Amniotic epithelial cell (primary cell): Measurements from ENCODE around the gene FBXO5.

Source experiments
- DNase-seq: peaks from one replicate; pipeline ENCODE4 v3.0.0-alpha.2; 2010; ENCODE audit warnings: low read depth

The FBXO5 gene

DNA sequence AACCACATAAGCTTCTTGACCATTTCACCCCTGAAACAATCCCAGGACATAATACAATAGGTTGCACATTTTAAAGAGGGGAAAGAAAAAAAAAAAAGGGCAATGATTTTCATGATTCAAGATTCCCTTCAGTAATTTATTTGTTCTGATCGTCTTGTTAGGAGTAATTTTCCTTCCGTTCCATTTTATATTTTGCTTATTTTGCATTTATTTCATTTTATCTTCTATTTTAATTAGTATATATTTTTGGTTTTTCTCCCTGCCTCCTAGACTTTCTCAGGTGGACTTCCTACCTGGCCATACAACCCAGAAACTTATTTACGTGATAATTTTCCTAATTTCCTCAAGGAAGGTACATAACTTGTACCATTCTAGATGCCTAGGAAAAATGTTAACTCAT lies 32.6 kb downstream of the FBXO5 start:
- DNase-seq = no peak

DNA sequence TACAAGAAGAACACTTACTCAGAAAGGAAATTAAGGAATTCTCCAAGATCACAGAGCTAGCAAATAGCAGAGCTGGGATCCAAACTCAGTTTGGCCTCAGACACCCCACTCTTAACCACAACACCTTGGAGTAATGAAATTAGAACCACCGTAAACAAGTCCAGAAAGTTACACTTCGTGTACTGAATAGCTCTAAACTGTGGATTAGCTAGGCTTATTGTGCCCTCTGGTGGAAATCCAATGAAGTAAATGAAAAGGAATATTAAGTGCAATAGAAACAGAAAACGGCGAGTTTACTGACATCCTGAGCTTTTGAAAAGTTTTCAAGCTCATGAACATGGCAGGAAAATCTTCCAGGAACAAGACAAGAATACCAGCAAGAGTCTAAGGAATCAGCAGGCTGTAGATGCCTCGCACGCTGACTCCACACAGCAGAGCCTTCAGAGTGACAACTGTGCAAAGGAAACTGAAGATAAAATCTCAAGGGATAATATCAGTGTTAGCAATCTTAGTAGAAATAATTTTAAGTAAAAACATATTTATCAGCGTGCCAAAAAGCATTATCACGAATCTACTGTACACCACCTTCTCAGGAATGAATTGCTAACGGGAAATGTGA lies 34.6 kb downstream of the FBXO5 start:
- DNase-seq = peak; percentile 40

DNA sequence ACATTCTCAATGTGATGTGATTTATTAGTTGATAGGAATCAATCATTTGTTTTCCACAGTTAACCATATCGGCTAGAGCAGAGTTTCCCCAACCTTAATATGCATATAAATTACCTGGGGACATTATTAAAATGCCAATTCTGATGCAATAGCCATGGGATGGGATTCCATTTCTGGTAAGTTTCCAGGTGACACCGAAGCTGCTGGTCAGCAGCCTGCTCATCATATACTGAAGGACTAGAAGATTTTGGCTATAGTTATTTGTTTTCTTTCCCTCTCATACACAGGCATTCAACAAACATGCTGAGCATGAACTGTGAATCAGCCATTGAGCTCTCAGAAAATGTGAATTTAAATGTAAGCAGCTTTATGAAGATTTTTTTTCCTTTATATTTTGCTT lies 35.8 kb downstream of the FBXO5 start:
- no peak for DNase-seq

DNA sequence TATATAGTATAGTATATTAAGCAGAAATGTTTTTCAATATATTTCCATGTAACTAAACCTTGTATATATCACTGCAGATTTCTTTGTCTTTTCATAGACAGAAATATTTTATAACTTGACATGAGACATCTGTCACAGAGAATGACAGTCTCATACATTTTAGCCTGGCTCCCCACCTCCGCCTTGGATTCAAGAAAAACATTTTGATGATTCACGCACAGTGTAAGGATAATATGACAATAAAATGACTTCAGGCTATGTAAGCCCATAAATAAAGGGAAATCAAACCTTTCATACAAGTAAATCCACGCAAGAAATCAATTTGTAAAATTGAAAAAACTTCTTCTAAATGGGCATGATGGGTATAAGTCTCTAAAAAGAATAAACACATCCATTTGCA lies 36.4 kb downstream of the FBXO5 start:
- no peak for DNase-seq

DNA sequence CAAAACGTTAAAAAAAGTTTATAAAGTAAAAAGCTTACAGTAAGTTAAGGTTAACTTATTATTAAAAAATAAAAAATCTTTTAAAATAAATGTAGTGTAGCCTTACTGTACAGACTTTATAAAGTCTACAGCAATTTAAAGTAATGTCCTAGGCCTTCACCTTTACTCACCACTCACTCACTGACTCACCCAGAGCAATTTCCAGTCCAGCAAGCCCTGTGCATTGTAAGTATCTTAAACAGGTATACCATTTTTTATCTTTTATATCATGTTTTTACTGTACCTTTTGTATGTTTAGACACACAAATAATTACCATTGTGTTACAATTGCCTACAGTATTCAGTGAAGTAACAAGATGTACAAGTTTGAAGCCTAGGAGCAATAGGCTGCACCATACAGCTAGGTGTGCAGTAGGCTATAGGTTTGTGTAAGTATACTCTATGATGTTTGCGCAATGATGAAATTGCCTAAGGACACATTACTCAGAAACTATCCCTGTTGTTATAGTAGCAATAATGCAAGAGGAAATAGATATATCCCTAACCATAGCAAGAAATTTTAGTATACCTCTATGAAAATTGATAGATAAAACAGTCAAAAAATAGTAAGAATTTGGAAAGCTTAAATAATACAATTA lies 39.5 kb downstream of the FBXO5 start:
- DNase-seq = peak; percentile 8

DNA sequence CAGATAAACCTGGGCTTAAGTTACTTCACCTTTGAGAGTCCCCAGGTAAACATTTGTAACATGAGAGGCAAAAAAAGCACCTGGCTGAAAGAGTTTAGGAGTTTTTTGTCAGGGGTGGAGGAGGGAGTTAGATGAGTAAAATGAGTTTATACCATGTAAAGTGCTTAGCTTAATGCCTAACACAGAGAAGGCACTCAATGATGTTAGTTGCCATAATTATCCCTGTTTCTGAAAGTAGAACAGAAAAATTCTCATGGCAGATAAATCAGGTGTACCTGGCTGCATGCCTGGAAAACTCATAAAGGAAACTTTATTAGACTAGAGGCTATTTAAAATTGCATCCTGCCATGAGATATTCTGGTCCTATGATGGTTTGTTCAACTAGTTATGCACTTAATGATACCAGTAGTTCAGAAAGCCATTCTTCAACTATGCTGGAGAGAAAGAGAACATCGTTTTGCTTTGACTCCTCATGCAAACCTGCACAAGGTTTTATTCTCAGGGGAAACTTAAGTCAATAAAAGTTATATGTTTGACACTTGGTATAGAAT lies 40.4 kb downstream of the FBXO5 start:
- no peak for DNase-seq

DNA sequence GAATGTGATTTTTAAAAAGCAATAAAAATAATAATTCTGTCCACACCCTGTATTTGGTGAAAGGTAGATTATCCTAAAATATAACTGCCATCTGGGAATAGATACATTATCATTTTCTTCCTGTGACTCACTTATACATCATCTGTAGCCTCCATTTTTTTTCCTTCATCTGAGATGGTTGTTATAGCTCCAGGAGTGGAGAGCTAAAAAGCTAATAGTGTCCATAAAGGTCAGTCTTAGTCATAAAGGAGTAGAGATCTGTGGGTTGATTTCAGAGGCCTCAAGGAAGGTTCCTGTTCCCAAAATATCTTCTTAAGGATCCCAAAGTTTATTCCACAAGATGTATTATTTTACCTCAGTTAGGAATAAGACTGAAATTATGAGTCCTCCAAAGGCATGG lies 41.1 kb downstream of the FBXO5 start:
- no peak for DNase-seq

DNA sequence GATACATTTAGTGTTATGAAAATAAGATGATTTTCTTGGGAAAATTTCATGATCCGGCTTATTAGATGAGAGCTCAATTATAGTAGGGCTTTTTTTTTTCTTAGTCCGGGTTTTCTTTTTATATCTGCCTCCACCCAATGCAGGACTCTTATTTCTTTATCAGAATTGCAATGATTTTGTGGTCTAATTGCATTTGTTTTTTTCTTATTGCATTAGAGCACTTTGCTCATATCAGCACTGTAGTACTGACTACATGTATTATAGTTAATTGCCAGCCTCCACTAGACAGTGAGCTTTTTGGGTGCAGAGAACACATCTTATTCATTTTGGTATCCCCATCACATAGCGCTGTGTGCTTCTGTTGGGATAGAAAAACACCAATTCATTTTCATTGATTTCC lies 50.0 kb downstream of the FBXO5 start:
- no peak for DNase-seq

DNA sequence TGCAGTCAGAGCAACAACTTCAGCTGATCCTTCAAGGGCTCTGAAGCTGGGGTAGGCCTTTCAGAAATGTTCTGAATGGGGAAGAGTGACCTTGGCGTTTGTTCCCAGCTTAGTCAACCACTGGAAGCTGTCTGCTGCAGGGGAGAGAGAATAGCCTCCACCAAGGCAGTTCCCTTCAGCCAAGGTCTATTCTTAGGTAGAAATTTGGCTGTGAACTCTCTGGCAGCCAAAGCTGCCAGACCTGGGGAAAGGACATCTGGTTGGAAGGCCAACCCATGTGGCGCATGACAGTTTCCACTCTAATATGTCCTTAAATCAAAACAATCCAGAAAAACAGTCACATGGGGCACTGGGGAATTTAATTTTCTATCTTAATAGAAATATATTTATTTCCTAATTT lies 60.1 kb downstream of the FBXO5 start:
- no peak for DNase-seq
